HEK293 (cell line): ENCODE results near the gene CNTN2.

ENCODE experiments used
- CTCF ChIA-PET: fragments of 350-600 bp; formaldehyde crosslinking; extraction: SDS; loops from one replicate; lab custom pipeline; 2021; ENCODE audit warnings: antibody characterized with exemption; lab: Yijun Ruan, JAX
- POLR2A ChIA-PET: fragments of 300-600 bp; formaldehyde crosslinking; extraction: SDS; loops from one replicate; lab custom pipeline; 2020; ENCODE audit warnings: antibody characterized with exemption, inconsistent platforms; lab: Yijun Ruan, JAX
- H3K27ac ChIP-seq: fragments of 200-500 bp; sonication (Bioruptor generic); 2 replicates; pipeline ENCODE4 v1.5.1; 2014; ENCODE audit warnings: low read depth, low read length, control low read depth, inconsistent platforms; ENCODE audit errors: extremely low read depth
- H3K36me3 ChIP-seq, 2 experiments: fragments of 200-500 bp in 1 of 2; sonication (Bioruptor generic) in 1 of 2; 1 replicate in 1 of 2; 2 replicates in 1 of 2; pipeline ENCODE4 v1.5.1; 2014 to 2017; ENCODE audit warnings: inconsistent platforms in 2 of 2, low read length in 2 of 2; ENCODE audit not compliant: control insufficient read depth in 2 of 2, insufficient read depth in 1 of 2
- H3K4me1 ChIP-seq: fragments of 200-500 bp; sonication (Bioruptor generic); 2 replicates; pipeline ENCODE4 v1.5.1; 2014; ENCODE audit warnings: mild to moderate bottlenecking, low read length, inconsistent platforms; ENCODE audit not compliant: control insufficient read depth, insufficient read depth
- H3K4me3 ChIP-seq: 2 replicates; pipeline ENCODE4 v1.5.1; 2011; ENCODE audit warnings: low read depth, mild to moderate bottlenecking, control low read depth, low read length, moderate library complexity
- H3K9me3 ChIP-seq: fragments of 200-500 bp; sonication (Bioruptor generic); 2 replicates; pipeline ENCODE4 v1.5.1; 2014; ENCODE audit warnings: low read depth, low read length, inconsistent platforms; ENCODE audit not compliant: control insufficient read depth, insufficient read depth
- CTCF ChIP-seq: fragments of 450-650 bp; formaldehyde crosslinking; IDR thresholded peaks from 2 replicates; pipeline ENCODE4 v1.5.1; 2016; ENCODE audit warnings: missing biosample characterization, missing genetic modification characterization
- GLIS2 ChIP-seq: fragments of 450-650 bp; formaldehyde crosslinking; IDR thresholded peaks from 2 replicates; pipeline ENCODE4 v1.5.1; 2016; ENCODE audit warnings: missing biosample characterization, missing genetic modification characterization
- KLF8 ChIP-seq: fragments of 450-650 bp; formaldehyde crosslinking; IDR thresholded peaks from 2 replicates; pipeline ENCODE4 v1.5.1; 2016; ENCODE audit warnings: missing biosample characterization, missing genetic modification characterization
- PBX3 ChIP-seq: sonication (generic); formaldehyde crosslinking; IDR thresholded peaks from 2 replicates; pipeline ENCODE4 v1.8.1; 2022; ENCODE audit warnings: mild to moderate bottlenecking, moderate library complexity, missing genetic modification reagents
- SP2 ChIP-seq: fragments of 450-650 bp; formaldehyde crosslinking; IDR thresholded peaks from 2 replicates; pipeline ENCODE4 v1.5.1; 2016; ENCODE audit warnings: missing biosample characterization, missing genetic modification characterization
- ZBTB17 ChIP-seq: fragments of 450-650 bp; formaldehyde crosslinking; IDR thresholded peaks from 2 replicates; pipeline ENCODE4 v1.5.1; 2016; ENCODE audit warnings: missing biosample characterization, missing genetic modification characterization
- ZFP3 ChIP-seq: fragments of 450-650 bp; formaldehyde crosslinking; IDR thresholded peaks from 2 replicates; pipeline ENCODE4 v1.5.1; 2016; ENCODE audit warnings: low read depth, missing biosample characterization, missing genetic modification characterization
- ZFP37 ChIP-seq: fragments of 450-650 bp; formaldehyde crosslinking; IDR thresholded peaks from 2 replicates; pipeline ENCODE4 v1.5.1; 2016; ENCODE audit warnings: missing biosample characterization, missing genetic modification characterization
- ZNF10 ChIP-seq: fragments of 450-650 bp; formaldehyde crosslinking; IDR thresholded peaks from 2 replicates; pipeline ENCODE4 v1.5.1; 2017; ENCODE audit warnings: missing biosample characterization, missing genetic modification characterization
- ZNF174 ChIP-seq: fragments of 450-650 bp; formaldehyde crosslinking; IDR thresholded peaks from 2 replicates; pipeline ENCODE4 v1.5.0; 2017; ENCODE audit warnings: missing biosample characterization, mild to moderate bottlenecking, missing genetic modification characterization
- ZNF184 ChIP-seq: fragments of 450-650 bp; IDR thresholded peaks from 2 replicates; pipeline ENCODE4 v1.5.1; 2018; ENCODE audit warnings: missing biosample characterization, mild to moderate bottlenecking, missing genetic modification characterization
- ZNF23 ChIP-seq: fragments of 450-650 bp; formaldehyde crosslinking; IDR thresholded peaks from 2 replicates; pipeline ENCODE4 v1.5.1; 2016; ENCODE audit warnings: missing biosample characterization, missing genetic modification characterization, borderline replicate concordance
- ZNF248 ChIP-seq: fragments of 450-650 bp; formaldehyde crosslinking; IDR thresholded peaks from 2 replicates; pipeline ENCODE4 v1.5.1; 2017; ENCODE audit warnings: missing biosample characterization, missing genetic modification characterization
- ZNF266 ChIP-seq: fragments of 450-650 bp; formaldehyde crosslinking; IDR thresholded peaks from 2 replicates; pipeline ENCODE4 v1.5.1; 2016; ENCODE audit warnings: missing biosample characterization, missing genetic modification characterization, low read depth
- ZNF280C ChIP-seq: fragments of 450-650 bp; formaldehyde crosslinking; IDR thresholded peaks from 2 replicates; pipeline ENCODE4 v1.5.1; 2016; ENCODE audit warnings: missing biosample characterization, missing genetic modification characterization
- ZNF423 ChIP-seq: fragments of 450-650 bp; formaldehyde crosslinking; IDR thresholded peaks from 2 replicates; pipeline ENCODE4 v1.5.1; 2016; ENCODE audit warnings: missing biosample characterization, missing genetic modification characterization
- ZNF473 ChIP-seq: fragments of 450-650 bp; formaldehyde crosslinking; IDR thresholded peaks from 2 replicates; pipeline ENCODE4 v1.5.1; 2017; ENCODE audit warnings: missing biosample characterization, missing genetic modification characterization
- ZNF548 ChIP-seq: fragments of 450-650 bp; formaldehyde crosslinking; IDR thresholded peaks from 2 replicates; pipeline ENCODE4 v1.5.1; 2016; ENCODE audit warnings: missing biosample characterization, missing genetic modification characterization
- ZNF549 ChIP-seq: fragments of 450-650 bp; IDR thresholded peaks from 2 replicates; pipeline ENCODE4 v1.5.1; 2018; ENCODE audit warnings: missing biosample characterization, missing genetic modification characterization, mild to moderate bottlenecking, inconsistent platforms, moderate library complexity
- ZNF600 ChIP-seq: fragments of 450-650 bp; formaldehyde crosslinking; IDR thresholded peaks from 2 replicates; pipeline ENCODE4 v1.5.1; 2016; ENCODE audit warnings: missing biosample characterization, missing genetic modification characterization
- ZNF654 ChIP-seq: fragments of 450-650 bp; formaldehyde crosslinking; IDR thresholded peaks from 2 replicates; pipeline ENCODE4 v1.5.1; 2016; ENCODE audit warnings: low read depth, missing biosample characterization, missing genetic modification characterization
- ZNF670 ChIP-seq: fragments of 450-650 bp; formaldehyde crosslinking; IDR thresholded peaks from 2 replicates; pipeline ENCODE4 v1.5.1; 2016; ENCODE audit warnings: missing biosample characterization, missing genetic modification characterization, low read depth
- ZNF792 ChIP-seq: fragments of 450-650 bp; formaldehyde crosslinking; IDR thresholded peaks from 2 replicates; pipeline ENCODE4 v1.5.1; 2016; ENCODE audit warnings: missing biosample characterization, missing genetic modification characterization
- ZSCAN16 ChIP-seq: fragments of 450-650 bp; formaldehyde crosslinking; IDR thresholded peaks from 2 replicates; pipeline ENCODE4 v1.5.1; 2016; ENCODE audit warnings: missing biosample characterization, missing genetic modification characterization
- ZSCAN18 ChIP-seq: fragments of 450-650 bp; formaldehyde crosslinking; IDR thresholded peaks from 2 replicates; pipeline ENCODE4 v1.5.1; 2016; ENCODE audit warnings: missing biosample characterization, missing genetic modification characterization
- ZSCAN23 ChIP-seq: fragments of 450-650 bp; formaldehyde crosslinking; IDR thresholded peaks from 2 replicates; pipeline ENCODE4 v1.5.1; 2016; ENCODE audit warnings: missing biosample characterization, missing genetic modification characterization
- ZSCAN4 ChIP-seq: fragments of 450-650 bp; formaldehyde crosslinking; IDR thresholded peaks from 2 replicates; pipeline ENCODE4 v1.5.1; 2017; ENCODE audit warnings: missing biosample characterization, missing genetic modification characterization
- TF ChIP-seq, protein P1 (sequence below): fragments of 450-650 bp; formaldehyde crosslinking; IDR thresholded peaks from 2 replicates; pipeline ENCODE4; 2016; ENCODE audit warnings: missing biosample characterization, missing genetic modification characterization

Gene CNTN2

DNA sequence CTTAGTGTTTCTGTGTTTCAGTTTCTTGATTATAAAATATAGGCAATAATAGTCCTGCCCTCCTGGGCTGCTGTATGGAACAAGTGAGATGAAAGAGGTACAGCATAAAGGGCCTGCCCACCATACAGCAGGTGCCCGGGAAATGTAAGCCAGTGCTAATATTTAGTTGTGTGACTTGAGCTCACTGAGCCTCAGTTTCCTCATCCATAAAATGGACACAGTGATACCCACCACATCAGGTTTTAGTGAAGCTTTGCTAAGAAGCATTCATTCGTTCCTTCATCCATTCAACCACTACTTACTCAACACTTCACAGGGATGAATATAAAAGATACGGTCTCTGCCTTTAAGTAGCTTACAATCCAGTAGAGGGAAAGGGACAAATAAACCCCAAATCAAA lies 19.9 kb downstream of the CNTN2 start:
- Histone ChIP-seq H3K4me1 (no peaks in the 10 kb centered on the region), H3K4me3 (no peak overlapping the region), H3K36me3 (no peaks in the 10 kb centered on the region), H3K27ac (no peak overlapping the region), H3K9me3 (no peaks in the 10 kb centered on the region)
- CTCF ChIA-PET, result interaction anchor here (0.8 to 5.9 kb wide), 20 partner anchors 12 to 271 kb away, joined by 3 to 282 read pairs (median 11); partner anchors contain the start of gene RBBP5
- POLR2A ChIA-PET, result no interaction called here
- TF ChIP-seq ZNF184 (tag by site-specific recombination) (no peak), ZSCAN4 (tag by site-specific recombination) (no peak), ZNF792 (no peak), ZNF423 (tag by site-specific recombination) (no peak), ZNF548 (no peak), ZNF266 (tag by site-specific recombination) (no peak), ZSCAN16 (tag by site-specific recombination) (no peak), ZSCAN18 (no peak), KLF8 (no peak), ZSCAN23 (tag by site-specific recombination) (no peak), ZBTB17 (no peak), ZFP3 (tag by site-specific recombination) (no peak), ZNF600 (no peak), ZFP37 (tag by site-specific recombination) (no peak), PBX3 (CRISPR knock-in tag) (no peak), ZNF280C (tag by site-specific recombination) (no peak), ZNF549 (tag by site-specific recombination) (no peak), ZNF670 (no peak), ZNF248 (tag by site-specific recombination) (no peak)
- TF ChIP-seq, protein P1, sequence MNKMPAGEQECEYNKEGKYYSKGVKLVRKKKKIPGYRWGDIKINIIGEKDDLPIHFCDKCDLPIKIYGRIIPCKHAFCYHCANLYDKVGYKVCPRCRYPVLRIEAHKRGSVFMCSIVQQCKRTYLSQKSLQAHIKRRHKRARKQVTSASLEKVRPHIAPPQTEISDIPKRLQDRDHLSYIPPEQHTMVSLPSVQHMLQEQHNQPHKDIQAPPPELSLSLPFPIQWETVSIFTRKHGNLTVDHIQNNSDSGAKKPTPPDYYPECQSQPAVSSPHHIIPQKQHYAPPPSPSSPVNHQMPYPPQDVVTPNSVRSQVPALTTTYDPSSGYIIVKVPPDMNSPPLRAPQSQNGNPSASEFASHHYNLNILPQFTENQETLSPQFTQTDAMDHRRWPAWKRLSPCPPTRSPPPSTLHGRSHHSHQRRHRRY (tag by site-specific recombination), result no peak

GRCh38 chr1:205064301-205064700 lies 21.3 kb downstream of the CNTN2 start:
- ChIA-PET CTCF (interaction anchor here (0.7 to 5.9 kb wide), 4 partner anchors 10 to 211 kb away, joined by 3 to 282 read pairs (median 62); no protein-coding TSS in a partner anchor), POLR2A (no interaction called here)
- no peak overlapping the region for H3K4me3 ChIP-seq
- no peak overlapping the region for H3K27ac ChIP-seq
- H3K36me3 ChIP-seq, result no peaks in the 10 kb centered on the region
- H3K9me3 ChIP-seq, result no peaks in the 10 kb centered on the region
- H3K4me1 ChIP-seq, result no peaks in the 10 kb centered on the region
- TF ChIP-seq ZNF174, result no peak
- TF ChIP-seq CTCF (tag by site-specific recombination), result no peak
- TF ChIP-seq ZFP37 (tag by site-specific recombination), result no peak
- no peak for TF ChIP-seq SP2 (tag by site-specific recombination)
- no peak for TF ChIP-seq ZNF10 (tag by site-specific recombination)
- TF ChIP-seq ZNF473, result no peak
- TF ChIP-seq ZNF654 (tag by site-specific recombination), result no peak
- no peak for TF ChIP-seq PBX3 (CRISPR knock-in tag)
- no peak for TF ChIP-seq GLIS2 (tag by site-specific recombination)
- no peak for TF ChIP-seq ZNF23
